ENCODE results near the gene DLEC1.

DLEC1 gene

GRCh38 chr3:38003817-38004414 lies 35.1 kb upstream of the DLEC1 start:
- DNase-seq (ENCODE audit: low spot score in 2 of 2) (no peak), ATAC-seq (replicated peaks; ENCODE audit: extremely low read depth, poor library complexity, severe bottlenecking) (no peak)
- peaks cover 34% of the 10 kb centered on the region for H3K4me1 Mint-ChIP-seq
- H3K27me3 Mint-ChIP-seq: no peaks in the 10 kb centered on the region
- H3K36me3 Mint-ChIP-seq (ENCODE audit: insufficient read depth): peaks cover 10% of the 10 kb centered on the region
- no peaks in the 10 kb centered on the region for H3K9me3 Mint-ChIP-seq
- H3K27ac Mint-ChIP-seq (ENCODE audit: low read depth): no peak overlapping the region
- H3K4me3 Mint-ChIP-seq: no peak overlapping the region

DNA sequence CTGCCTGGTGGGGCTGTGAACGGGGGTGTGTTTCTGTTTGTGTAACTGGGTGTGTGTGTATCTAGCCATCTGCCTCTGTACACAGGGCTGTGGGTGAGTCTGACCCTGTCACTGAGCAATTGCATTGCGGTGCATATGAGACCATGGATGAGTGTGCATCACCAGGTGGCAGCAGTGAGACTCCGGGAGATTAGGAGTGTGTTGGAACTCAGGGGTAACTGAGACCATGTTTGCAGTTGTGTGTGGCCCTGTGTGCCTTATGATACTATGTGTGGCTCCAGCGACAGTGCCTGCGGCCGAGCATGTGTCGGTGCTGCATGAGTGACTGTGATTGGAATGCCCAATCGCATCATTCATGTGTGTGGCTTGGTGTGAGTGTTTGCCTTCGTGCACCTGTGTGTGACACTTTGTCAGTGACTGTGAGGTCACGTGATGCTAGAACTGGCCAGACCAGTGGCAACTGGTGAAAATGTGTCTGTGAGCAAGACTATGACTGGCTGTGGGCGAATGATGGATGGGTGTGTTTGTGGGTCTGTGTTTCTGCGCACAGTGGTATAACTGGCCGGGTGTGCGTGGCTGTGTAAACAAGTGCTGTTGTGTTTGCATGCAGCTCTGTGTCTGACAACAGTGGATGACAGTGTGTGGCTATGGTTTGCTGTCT lies 34.5 kb upstream of the DLEC1 start:
- H3K36me3 Mint-ChIP-seq (ENCODE audit: insufficient read depth): peaks cover 13% of the 10 kb centered on the region
- peak; percentile 47 for ATAC-seq (replicated peaks; ENCODE audit: extremely low read depth, poor library complexity, severe bottlenecking)
- H3K27ac Mint-ChIP-seq (ENCODE audit: low read depth): peak overlapping the region; percentile 1

DNA sequence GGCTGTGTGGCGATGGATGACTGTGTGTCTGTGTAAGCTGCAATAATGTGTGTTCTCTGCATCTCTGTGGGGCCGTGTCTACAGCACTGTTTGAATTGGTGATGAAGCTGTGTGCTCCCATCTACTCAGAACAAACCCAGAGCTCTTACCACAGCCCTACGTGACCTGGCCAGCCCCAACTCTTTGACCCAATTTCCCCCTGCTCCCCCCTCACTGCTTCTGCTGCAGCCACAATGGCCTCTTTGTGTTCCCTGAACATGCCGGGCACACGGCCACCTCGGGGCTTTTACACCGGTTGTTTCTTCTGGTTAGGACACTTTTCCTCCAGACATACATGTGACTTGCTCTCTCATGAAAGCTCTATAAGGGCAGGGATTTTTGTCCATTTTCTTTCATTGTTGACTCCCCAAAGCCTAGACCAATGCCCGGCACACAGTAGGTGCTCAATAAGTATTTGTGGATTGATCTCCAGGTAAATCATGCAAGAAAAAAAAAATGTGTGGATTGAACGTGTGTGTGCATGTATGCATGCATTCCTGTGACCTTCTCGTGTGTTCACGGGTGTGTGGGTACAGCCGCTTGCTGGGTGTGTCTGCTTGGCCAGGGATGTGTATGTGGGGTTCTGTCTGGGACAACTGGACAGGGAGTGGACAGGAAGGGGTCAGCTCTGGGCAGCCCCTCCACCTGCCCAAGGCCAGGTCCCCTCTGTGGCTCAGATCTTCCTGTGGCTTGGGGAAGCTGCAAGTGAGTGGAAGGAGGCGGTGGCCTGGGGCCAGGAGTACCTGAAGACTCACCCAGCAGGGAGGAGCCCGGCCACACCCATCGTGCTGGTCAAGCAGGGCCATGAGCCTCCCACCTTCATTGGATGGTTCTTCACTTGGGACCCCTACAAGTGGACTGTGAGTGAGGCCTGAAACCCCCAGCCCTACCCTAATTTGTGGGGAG lies 33.7 kb upstream of the DLEC1 start:
- DNase-seq (ENCODE audit: low spot score in 2 of 2) (no peak), ATAC-seq (replicated peaks; ENCODE audit: extremely low read depth, poor library complexity, severe bottlenecking) (no peak)
- H3K4me1 Mint-ChIP-seq: peaks cover 30% of the 10 kb centered on the region
- no peaks in the 10 kb centered on the region for H3K9me3 Mint-ChIP-seq
- H3K27ac Mint-ChIP-seq (ENCODE audit: low read depth): peak overlapping the region; percentile 1
- no peaks in the 10 kb centered on the region for H3K27me3 Mint-ChIP-seq
- peaks cover 16% of the 10 kb centered on the region for H3K36me3 Mint-ChIP-seq (ENCODE audit: insufficient read depth)
- H3K4me3 Mint-ChIP-seq: no peak overlapping the region

More for the DNA sequence above, 34.5 kb upstream of the DLEC1 start:
- Mint-ChIP-seq H3K4me1 (peaks cover 30% of the 10 kb centered on the region), H3K4me3 (no peak overlapping the region), H3K27me3 (no peaks in the 10 kb centered on the region), H3K9me3 (no peaks in the 10 kb centered on the region)
- no peak for DNase-seq (ENCODE audit: low spot score in 2 of 2)

DNA sequence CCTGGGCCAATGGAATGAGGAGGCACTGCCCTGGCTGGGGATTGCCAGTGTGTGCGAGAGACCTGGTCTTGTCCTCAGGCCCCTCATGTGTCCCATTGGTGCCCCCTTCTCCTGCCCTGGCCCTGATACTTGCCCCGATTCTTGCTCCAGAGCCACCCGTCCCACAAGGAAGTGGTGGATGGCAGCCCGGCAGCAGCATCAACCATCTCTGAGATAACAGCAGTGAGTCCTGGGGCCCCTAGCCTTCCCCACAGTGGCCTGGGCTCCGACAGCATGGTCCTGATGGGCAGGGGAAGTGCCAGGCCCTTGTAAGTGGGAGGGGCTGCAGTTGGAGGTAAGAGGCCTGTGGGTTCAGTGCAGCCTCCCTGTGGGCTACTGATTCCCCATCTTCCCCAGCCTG lies 33.0 kb upstream of the DLEC1 start:
- Mint-ChIP-seq H3K27ac (ENCODE audit: low read depth) (no peak overlapping the region), H3K36me3 (ENCODE audit: insufficient read depth) (peaks cover 17% of the 10 kb centered on the region), H3K4me3 (no peak overlapping the region), H3K4me1 (peaks cover 30% of the 10 kb centered on the region), H3K9me3 (no peaks in the 10 kb centered on the region), H3K27me3 (no peaks in the 10 kb centered on the region)
- DNase-seq (ENCODE audit: low spot score in 2 of 2): no peak
- no peak for ATAC-seq (replicated peaks; ENCODE audit: extremely low read depth, poor library complexity, severe bottlenecking)

GRCh38 chr3:38006445-38006995 lies 32.5 kb upstream of the DLEC1 start:
- H3K27me3 Mint-ChIP-seq: no peaks in the 10 kb centered on the region
- H3K4me3 Mint-ChIP-seq: no peak overlapping the region

DNA sequence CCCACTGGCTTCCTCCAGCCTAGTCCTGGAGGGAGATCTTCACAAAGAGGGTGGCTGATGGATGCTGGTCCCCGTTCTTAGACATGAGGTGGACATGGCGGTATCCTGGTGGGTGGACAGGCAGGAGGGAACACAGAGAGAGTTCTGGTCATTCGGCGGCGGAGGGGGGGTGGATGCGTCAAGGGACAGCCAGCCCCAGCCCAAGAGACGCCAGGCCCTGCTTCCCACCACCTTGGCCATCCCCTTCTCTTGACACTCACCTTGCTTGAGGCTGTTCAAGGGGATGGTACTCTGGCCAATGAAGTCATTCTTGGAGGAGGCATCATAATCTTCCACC lies 31.3 kb upstream of the DLEC1 start:
- Mint-ChIP-seq H3K36me3 (ENCODE audit: insufficient read depth) (peaks cover 17% of the 10 kb centered on the region), H3K4me1 (peaks cover 30% of the 10 kb centered on the region), H3K9me3 (no peaks in the 10 kb centered on the region), H3K4me3 (no peak overlapping the region), H3K27ac (ENCODE audit: low read depth) (no peak overlapping the region), H3K27me3 (no peaks in the 10 kb centered on the region)
- ATAC-seq (replicated peaks; ENCODE audit: extremely low read depth, poor library complexity, severe bottlenecking) (no peak), DNase-seq (ENCODE audit: low spot score in 2 of 2) (no peak)

More at GRCh38 chr3:38006445-38006995, 32.5 kb upstream of the DLEC1 start:
- DNase-seq (ENCODE audit: low spot score in 2 of 2) (no peak), ATAC-seq (replicated peaks; ENCODE audit: extremely low read depth, poor library complexity, severe bottlenecking) (no peak)
- Mint-ChIP-seq H3K27ac (ENCODE audit: low read depth) (no peak overlapping the region), H3K9me3 (no peaks in the 10 kb centered on the region), H3K4me1 (peaks cover 30% of the 10 kb centered on the region), H3K36me3 (ENCODE audit: insufficient read depth) (peaks cover 17% of the 10 kb centered on the region)

DNA sequence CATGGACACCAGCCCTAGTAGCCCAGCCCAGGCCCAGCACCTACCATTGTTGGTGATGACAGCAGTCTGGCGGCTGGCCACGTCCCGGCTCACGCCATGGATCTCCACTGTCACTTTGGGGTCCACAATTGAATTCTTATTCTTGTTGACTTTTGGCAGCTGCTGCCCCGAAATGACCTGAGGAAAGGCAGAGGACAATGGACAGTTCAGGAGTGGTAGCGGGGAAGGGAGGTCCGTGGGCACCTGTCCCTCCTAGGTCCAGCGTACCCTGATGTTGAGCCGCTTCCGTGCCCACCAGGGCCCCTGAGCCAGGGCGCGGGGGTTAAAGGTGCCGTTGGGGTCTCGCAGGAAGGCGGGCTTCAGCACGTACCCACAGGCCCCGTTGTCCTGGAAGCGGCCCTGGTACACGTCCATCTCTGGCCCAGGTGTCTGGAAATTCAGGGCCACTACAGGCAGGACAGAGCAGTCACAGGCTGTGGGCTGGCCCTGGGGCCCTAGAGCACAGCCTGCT lies 30.8 kb upstream of the DLEC1 start:
- peaks cover 18% of the 10 kb centered on the region for H3K36me3 Mint-ChIP-seq (ENCODE audit: insufficient read depth)
- H3K9me3 Mint-ChIP-seq: no peaks in the 10 kb centered on the region
- DNase-seq (ENCODE audit: low spot score in 2 of 2) (no peak), ATAC-seq (replicated peaks; ENCODE audit: extremely low read depth, poor library complexity, severe bottlenecking) (no peak)
- no peak overlapping the region for H3K27ac Mint-ChIP-seq (ENCODE audit: low read depth)
- H3K4me1 Mint-ChIP-seq: peaks cover 24% of the 10 kb centered on the region
- no peaks in the 10 kb centered on the region for H3K27me3 Mint-ChIP-seq
- H3K4me3 Mint-ChIP-seq: no peak overlapping the region

- no peak overlapping the region for H3K27ac Mint-ChIP-seq (ENCODE audit: low read depth)
- ATAC-seq (replicated peaks; ENCODE audit: extremely low read depth, poor library complexity, severe bottlenecking): no peak
- DNase-seq (ENCODE audit: low spot score in 2 of 2): no peak
- H3K4me1 Mint-ChIP-seq: peaks cover 18% of the 10 kb centered on the region
- no peaks in the 10 kb centered on the region for H3K9me3 Mint-ChIP-seq
- peaks cover 23% of the 10 kb centered on the region for H3K36me3 Mint-ChIP-seq (ENCODE audit: insufficient read depth)
- H3K27me3 Mint-ChIP-seq: no peaks in the 10 kb centered on the region
- H3K4me3 Mint-ChIP-seq: no peak overlapping the region
Observed at GRCh38 chr3:38008971-38009580, 29.9 kb upstream of the DLEC1 start.

- peaks cover 24% of the 10 kb centered on the region for H3K36me3 Mint-ChIP-seq (ENCODE audit: insufficient read depth)
- DNase-seq (ENCODE audit: low spot score in 2 of 2): no peak
- no peak overlapping the region for H3K4me3 Mint-ChIP-seq
- H3K27ac Mint-ChIP-seq (ENCODE audit: low read depth): no peak overlapping the region
- no peak for ATAC-seq (replicated peaks; ENCODE audit: extremely low read depth, poor library complexity, severe bottlenecking)
- H3K4me1 Mint-ChIP-seq: peaks cover 8% of the 10 kb centered on the region
- no peaks in the 10 kb centered on the region for H3K9me3 Mint-ChIP-seq
- H3K27me3 Mint-ChIP-seq: no peaks in the 10 kb centered on the region
Observed at GRCh38 chr3:38009807-38010591, 29.0 kb upstream of the DLEC1 start.

DNA sequence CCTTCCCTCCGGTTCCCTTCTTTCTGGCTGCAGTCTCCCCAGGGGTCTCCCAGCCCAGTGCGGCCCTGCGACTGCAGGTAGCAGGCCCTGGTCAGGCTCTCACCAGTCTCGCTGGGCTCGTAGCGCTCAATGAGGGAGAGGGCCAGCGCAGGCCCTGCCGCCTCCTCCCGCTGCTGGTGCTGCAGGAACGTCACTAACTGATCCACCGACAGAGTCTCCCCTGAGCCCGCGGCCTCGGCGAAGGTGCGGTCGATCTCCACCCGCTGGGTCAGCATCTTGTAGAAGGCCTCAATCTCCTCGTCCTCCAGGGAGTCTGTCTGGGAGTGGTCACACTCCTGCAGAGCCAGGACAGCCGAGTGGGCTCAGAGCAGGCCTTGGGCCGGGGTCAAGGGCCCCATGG lies 27.9 kb upstream of the DLEC1 start:
- H3K27ac Mint-ChIP-seq (ENCODE audit: low read depth): peak overlapping the region; percentile 32
- H3K27me3 Mint-ChIP-seq: no peaks in the 10 kb centered on the region
- DNase-seq (ENCODE audit: low spot score in 2 of 2): no peak
- no peak for ATAC-seq (replicated peaks; ENCODE audit: extremely low read depth, poor library complexity, severe bottlenecking)
- H3K4me1 Mint-ChIP-seq: peaks cover 5% of the 10 kb centered on the region
- no peak overlapping the region for H3K4me3 Mint-ChIP-seq
- H3K9me3 Mint-ChIP-seq: no peaks in the 10 kb centered on the region
- peaks cover 28% of the 10 kb centered on the region for H3K36me3 Mint-ChIP-seq (ENCODE audit: insufficient read depth)

GRCh38 chr3:38015485-38015884 lies 23.5 kb upstream of the DLEC1 start:
- Mint-ChIP-seq H3K36me3 (ENCODE audit: insufficient read depth) (peaks cover 29% of the 10 kb centered on the region), H3K9me3 (peaks cover 6% of the 10 kb centered on the region), H3K4me3 (no peak overlapping the region), H3K27ac (ENCODE audit: low read depth) (no peak overlapping the region), H3K4me1 (peaks cover 10% of the 10 kb centered on the region), H3K27me3 (no peaks in the 10 kb centered on the region)
- ATAC-seq (replicated peaks; ENCODE audit: extremely low read depth, poor library complexity, severe bottlenecking) (no peak), DNase-seq (ENCODE audit: low spot score in 2 of 2) (no peak)
